ENCODE results near the gene RAMAC.
"Not testable (repeated sequence)": the region's sequence is repeated elsewhere in the genome, so short reads cannot be mapped to it uniquely, and the experiment has no call there.

RAMAC gene

DNA sequence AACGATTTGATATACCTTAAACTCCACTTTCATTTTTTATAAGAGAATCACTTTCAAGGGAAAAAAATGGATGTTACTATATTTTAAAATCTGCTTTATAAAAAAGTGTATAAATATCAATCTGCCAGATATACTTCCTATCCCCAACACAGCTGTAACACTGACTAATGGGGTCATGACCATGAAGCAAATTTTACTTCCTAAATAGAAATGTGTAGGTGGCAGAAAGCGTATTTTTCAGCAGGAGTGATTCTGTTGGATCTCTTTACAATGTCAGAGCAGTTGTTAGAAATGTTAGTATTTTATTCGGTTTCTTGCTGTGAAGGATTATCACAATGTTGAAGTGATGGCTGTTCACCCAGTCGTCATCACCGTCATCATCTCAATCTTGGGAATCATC is 30.9 kb downstream of the RAMAC start:
- DNase-seq = no peak

DNA sequence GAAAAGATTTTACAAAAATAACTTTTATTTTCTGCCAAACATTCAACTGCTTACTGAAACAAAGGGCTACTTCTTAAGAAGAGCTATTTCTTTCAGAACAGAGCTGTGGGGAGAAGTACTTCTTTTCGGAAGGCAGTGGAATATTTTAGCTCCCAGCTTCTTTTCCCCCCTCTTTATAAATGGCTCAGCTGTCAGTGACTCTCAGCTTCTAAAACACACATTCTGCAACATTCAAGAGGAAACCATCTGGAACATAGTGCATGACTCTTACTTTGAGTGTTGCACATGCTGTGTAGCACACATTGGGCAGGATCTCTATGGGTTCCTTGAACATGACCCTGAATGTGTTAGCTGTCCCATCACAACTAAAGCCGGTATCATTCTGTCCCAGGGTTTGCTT is 32.4 kb downstream of the RAMAC start:
- no peak for DNase-seq

DNA sequence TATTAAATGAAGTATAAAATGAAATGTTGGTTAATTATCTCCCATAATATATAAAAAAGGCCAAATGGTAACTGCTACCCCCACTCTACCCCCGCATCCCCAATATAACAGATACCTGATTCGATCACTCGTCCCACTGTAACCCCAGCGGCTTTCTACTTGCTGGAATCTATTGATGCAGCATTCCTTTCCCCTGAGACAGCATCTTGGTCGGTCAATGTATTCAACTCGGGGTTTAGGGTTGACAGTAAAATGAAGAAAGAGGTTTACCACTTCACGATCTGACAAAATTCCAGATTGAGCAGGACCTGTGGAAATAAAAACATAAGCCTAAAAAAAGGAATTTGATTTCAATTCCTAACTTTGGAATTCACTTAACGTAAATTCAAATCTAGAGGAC is 44.0 kb downstream of the RAMAC start:
- DNase-seq = no peak

GRCh38 chr15:83031234-83031633 is 45.2 kb downstream of the RAMAC start:
- not testable (repeated sequence) for DNase-seq

DNA sequence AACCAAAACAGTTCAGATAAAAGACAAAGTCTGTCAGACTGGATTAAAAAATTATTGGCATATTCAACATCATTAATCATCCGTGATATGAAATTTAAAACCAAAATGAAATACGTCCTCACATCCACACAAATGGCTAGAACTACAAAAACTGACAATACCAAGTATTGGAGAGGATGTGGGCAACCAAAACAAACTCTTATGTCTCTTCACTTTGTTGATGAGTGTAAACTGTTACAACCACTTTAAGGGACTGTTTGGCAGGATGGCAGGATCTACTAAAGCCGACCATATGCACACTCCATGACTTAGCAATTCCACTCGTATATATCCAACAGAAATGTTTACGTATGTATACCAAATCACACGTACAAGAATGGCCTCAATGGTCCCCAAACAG is 50.2 kb downstream of the RAMAC start:
- no peak for DNase-seq

DNA sequence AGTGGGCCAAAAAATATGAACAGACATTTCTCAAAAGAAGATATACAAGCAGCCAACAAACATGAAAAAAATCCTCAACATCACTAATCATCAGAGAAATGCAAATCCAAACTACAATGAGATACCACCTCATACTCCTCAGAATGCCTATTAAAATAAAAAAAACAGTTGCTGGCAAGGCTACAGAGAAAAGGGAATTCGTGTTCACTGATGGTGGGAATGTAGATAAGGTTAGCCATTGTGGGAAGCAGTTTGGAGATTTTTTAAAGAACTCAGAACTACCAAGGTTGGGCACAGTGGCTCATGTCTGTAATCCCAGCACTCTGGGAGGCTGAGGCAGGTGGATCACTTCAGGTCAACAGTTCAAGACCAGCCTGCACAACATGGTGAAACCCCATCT is 53.2 kb downstream of the RAMAC start:
- DNase-seq = no peak

All from NCI-H82 (cell line).